Osteoblast (primary cell): ENCODE measurements around the gene RSL24D1. TPM values are rescaled to one million over a fixed set of nuclear protein-coding genes. Genes with fewer than 3 reads are reported as not detected.
"Not testable (repeated sequence)": the region's sequence is repeated elsewhere in the genome, so short reads cannot be mapped to it uniquely, and the experiment has no call there.

Source experiments
- DNase-seq: peaks from one replicate; pipeline ENCODE4 v3.0.0; 2011; ENCODE audit warnings: low spot score, mixed read lengths; ENCODE audit not compliant: insufficient read length; ENCODE audit errors: missing footprints
- H2AFZ ChIP-seq: 2 replicates; pipeline ENCODE4 v1.6.0; 2011; ENCODE audit warnings: mild to moderate bottlenecking, low read length
- H3K27ac ChIP-seq: 2 replicates; pipeline ENCODE4 v1.5.1; 2011; ENCODE audit warnings: mild to moderate bottlenecking, low read depth, low read length, moderate library complexity
- H3K27me3 ChIP-seq: 2 replicates; pipeline ENCODE4 v1.6.0; 2012; ENCODE audit warnings: mild to moderate bottlenecking, control low read depth, inconsistent platforms, low read length, moderate library complexity; ENCODE audit not compliant: insufficient read depth
- H3K36me3 ChIP-seq: 2 replicates; pipeline ENCODE4 v1.5.1; 2011; ENCODE audit warnings: mild to moderate bottlenecking, low read length, control low read depth, moderate library complexity; ENCODE audit not compliant: insufficient read depth
- H3K4me1 ChIP-seq: 2 replicates; pipeline ENCODE4 v1.5.1; 2011; ENCODE audit warnings: mild to moderate bottlenecking, low read length, control low read depth, moderate library complexity; ENCODE audit not compliant: insufficient read depth
- H3K4me2 ChIP-seq: 2 replicates; pipeline ENCODE4 v1.6.0; 2011; ENCODE audit warnings: mild to moderate bottlenecking, low read length; ENCODE audit not compliant: insufficient read depth
- H3K4me3 ChIP-seq: fragments of 200-600 bp; sonication (generic); 3 replicates; pipeline ENCODE4 v1.5.1; 2012; ENCODE audit warnings: mild to moderate bottlenecking, low read length, inconsistent platforms; ENCODE audit not compliant: insufficient read depth
- H3K79me2 ChIP-seq: 2 replicates; pipeline ENCODE4 v1.6.0; 2012; ENCODE audit warnings: mild to moderate bottlenecking, low read length, control low read depth, inconsistent platforms; ENCODE audit not compliant: insufficient read depth
- H3K9me3 ChIP-seq: 2 replicates; pipeline ENCODE4 v1.5.1; 2011; ENCODE audit warnings: low read depth, low read length, control low read depth
- H4K20me1 ChIP-seq: 2 replicates; pipeline ENCODE4 v1.6.0; 2012; ENCODE audit warnings: mild to moderate bottlenecking, low read length, control low read depth; ENCODE audit not compliant: insufficient read depth
- total RNA-seq: library from RNA; depleted of rRNA; stranded (reverse); fragments of >200 nt; gene quantifications from 2 replicates; pipeline ENCODE4 v1.2.3, GENCODE V29; 2012
- TF ChIP-seq, protein P1 (sequence below): IDR thresholded peaks from 2 replicates; pipeline ENCODE4 v1.5.1; 2011; ENCODE audit warnings: mild to moderate bottlenecking, low read depth, low read length, moderate library complexity; ENCODE audit errors: extremely low read depth

Gene RSL24D1
- total RNA-seq, 1 donor = 118 TPM

DNA sequence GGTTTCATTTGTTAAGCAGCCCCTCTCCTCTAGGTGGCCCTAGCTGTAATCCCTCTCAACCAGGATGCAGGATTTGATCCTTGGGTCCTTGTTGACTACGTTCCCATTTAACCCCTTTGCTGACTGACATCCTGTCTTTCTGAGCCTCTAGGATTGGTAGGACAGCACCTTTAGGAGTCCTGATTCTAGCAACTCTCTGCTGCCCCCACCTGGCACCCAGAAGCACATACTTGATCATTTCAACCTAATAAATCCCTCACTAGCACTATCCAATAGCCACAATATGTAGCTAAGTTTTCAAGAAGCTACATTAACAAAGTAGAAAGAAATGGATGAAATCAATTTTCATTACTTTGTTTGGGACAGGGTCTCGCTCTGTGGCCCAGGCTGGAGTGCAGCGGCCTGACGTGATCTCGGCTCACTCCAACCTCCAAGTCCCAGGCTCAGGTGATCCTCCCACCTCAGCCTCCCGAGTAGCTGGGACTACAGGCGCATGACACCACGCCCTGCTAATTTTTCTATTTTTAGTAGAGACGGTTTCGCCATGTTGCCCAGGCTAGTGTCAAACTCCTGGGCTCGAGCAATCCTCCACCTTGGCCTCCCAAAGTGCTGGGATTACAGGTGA is 28.3 kb downstream of the RSL24D1 start:
- H3K4me1 ChIP-seq = no peaks in the 10 kb centered on the region
- no peak overlapping the region for H3K4me2 ChIP-seq
- H3K9me3 ChIP-seq = no peaks in the 10 kb centered on the region
- no peaks in the 10 kb centered on the region for H3K36me3 ChIP-seq
- no peak overlapping the region for H3K27ac ChIP-seq
- peak; percentile 80 for DNase-seq
- H3K4me3 ChIP-seq = no peak overlapping the region
- H2AFZ ChIP-seq = no peak overlapping the region
- TF ChIP-seq, protein P1, sequence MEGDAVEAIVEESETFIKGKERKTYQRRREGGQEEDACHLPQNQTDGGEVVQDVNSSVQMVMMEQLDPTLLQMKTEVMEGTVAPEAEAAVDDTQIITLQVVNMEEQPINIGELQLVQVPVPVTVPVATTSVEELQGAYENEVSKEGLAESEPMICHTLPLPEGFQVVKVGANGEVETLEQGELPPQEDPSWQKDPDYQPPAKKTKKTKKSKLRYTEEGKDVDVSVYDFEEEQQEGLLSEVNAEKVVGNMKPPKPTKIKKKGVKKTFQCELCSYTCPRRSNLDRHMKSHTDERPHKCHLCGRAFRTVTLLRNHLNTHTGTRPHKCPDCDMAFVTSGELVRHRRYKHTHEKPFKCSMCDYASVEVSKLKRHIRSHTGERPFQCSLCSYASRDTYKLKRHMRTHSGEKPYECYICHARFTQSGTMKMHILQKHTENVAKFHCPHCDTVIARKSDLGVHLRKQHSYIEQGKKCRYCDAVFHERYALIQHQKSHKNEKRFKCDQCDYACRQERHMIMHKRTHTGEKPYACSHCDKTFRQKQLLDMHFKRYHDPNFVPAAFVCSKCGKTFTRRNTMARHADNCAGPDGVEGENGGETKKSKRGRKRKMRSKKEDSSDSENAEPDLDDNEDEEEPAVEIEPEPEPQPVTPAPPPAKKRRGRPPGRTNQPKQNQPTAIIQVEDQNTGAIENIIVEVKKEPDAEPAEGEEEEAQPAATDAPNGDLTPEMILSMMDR = peak; percentile 88
- H3K27me3 ChIP-seq = no peaks in the 10 kb centered on the region
- H3K79me2 ChIP-seq = no peaks in the 10 kb centered on the region
- no peaks in the 10 kb centered on the region for H4K20me1 ChIP-seq

DNA sequence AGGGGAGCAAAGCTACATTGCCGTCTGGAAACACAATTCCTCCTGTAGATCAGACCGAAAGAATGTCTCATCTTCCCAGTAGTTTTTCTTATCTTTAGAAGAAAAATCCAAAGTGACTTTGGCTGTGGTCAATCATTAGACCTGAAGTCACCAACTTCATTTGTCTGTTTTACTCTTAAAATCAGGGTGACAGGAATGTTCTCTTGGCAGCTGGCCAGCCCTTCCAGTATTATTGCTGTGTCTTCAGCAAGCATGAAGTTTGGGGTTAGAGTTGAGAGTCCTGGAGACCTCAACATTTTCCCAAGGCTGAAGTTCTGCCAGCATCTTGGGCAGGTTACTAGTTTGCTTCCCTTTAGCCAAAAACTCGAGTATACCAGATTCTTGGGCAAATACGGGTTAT is 32.5 kb downstream of the RSL24D1 start:
- Histone ChIP-seq H3K27ac (no peak overlapping the region), H3K79me2 (no peaks in the 10 kb centered on the region), H3K4me3 (no peak overlapping the region), H3K36me3 (no peaks in the 10 kb centered on the region), H3K4me2 (no peak overlapping the region), H3K9me3 (no peaks in the 10 kb centered on the region), H3K27me3 (no peaks in the 10 kb centered on the region), H2AFZ (no peak overlapping the region), H3K4me1 (no peaks in the 10 kb centered on the region), H4K20me1 (no peaks in the 10 kb centered on the region)
- TF ChIP-seq, protein P1 = no peak
- no peak for DNase-seq

DNA sequence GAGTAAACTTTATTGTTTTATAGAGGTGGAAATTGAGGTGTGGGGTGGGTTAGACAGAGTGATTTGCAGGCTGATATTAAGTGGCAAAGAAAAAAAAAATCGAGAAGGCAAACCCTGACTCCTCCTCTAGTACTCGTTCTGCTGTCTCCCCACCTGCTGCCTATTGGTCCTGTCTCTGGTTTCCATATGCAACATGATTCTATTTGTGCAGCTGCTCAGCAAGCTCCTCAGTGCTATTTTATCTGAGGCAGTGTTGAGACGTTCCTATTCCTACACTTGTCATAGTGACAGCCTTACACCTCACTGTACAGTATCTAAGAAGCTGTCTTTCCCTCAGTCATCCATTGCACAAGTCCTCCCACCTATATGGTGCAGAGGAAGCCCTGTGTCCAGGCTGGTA is 45.1 kb downstream of the RSL24D1 start:
- TF ChIP-seq, protein P1 = no peak
- Histone ChIP-seq H3K36me3 (no peaks in the 10 kb centered on the region), H3K27me3 (no peaks in the 10 kb centered on the region), H3K79me2 (no peaks in the 10 kb centered on the region), H3K9me3 (no peaks in the 10 kb centered on the region), H3K4me3 (no peak overlapping the region), H4K20me1 (no peaks in the 10 kb centered on the region), H2AFZ (no peak overlapping the region), H3K4me1 (no peaks in the 10 kb centered on the region), H3K27ac (no peak overlapping the region), H3K4me2 (no peak overlapping the region)
- DNase-seq = no peak

DNA sequence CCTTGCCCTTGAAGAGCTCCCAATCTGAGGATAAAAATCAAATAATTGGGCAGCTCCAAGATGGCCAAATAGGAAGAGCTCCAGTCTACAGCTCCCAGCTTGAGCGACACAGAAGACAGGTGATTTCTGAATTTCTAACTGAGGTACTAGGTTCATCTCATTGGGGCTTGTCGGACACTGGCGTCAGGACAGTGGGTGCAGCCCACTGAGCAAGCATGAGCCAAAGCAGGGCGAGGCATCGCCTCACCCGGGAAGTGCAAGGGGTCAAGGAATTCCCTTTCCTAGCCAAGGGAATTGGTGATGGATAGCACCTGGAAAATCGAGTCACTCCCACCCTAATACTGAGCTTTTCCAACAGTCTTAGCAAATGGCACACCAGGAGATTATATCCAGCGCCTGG is 53.6 kb downstream of the RSL24D1 start:
- not testable (repeated sequence) for H3K27ac ChIP-seq, H2AFZ ChIP-seq, H3K4me1 ChIP-seq, H3K9me3 ChIP-seq, H4K20me1 ChIP-seq, H3K27me3 ChIP-seq, DNase-seq, H3K4me3 ChIP-seq, H3K36me3 ChIP-seq, H3K4me2 ChIP-seq, H3K79me2 ChIP-seq
